PC-9 (cell line): ENCODE data around the gene ARL8B.

ENCODE experiments used
- EZH2 ChIP-seq: fragments of 200-600 bp; sonication (generic); IDR thresholded peaks from 2 replicates; pipeline ENCODE4 v1.8.0; 2017; ENCODE audit warnings: antibody characterized with exemption, low read depth
- TF ChIP-seq, protein P1 (sequence below): fragments of 200-600 bp; sonication (generic); conservative IDR thresholded peaks from 2 replicates; pipeline ENCODE4 v1.6.1; 2017; ENCODE audit warnings: mixed run types, antibody characterized with exemption, mild to moderate bottlenecking, moderate library complexity

DNA sequence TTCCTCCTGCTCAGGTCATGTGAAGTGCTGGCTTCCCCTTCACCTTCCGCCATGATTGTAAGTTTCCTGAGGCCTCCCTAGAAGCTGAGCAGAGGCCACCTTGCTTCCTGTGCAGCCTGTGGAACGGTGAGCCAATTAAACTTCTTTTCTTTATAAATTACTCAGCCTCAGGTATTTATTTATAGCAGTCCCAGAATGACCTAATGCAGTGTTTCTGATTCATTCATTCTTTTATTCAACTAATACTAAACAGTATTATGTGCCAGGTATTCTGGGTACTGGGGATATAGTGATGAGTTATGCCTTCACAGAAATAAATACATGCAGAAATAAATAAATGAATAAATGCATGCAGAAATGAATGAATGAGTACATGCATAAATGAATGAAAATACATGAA, 107.3 kb downstream of the ARL8B start:
- TF ChIP-seq, protein P1, sequence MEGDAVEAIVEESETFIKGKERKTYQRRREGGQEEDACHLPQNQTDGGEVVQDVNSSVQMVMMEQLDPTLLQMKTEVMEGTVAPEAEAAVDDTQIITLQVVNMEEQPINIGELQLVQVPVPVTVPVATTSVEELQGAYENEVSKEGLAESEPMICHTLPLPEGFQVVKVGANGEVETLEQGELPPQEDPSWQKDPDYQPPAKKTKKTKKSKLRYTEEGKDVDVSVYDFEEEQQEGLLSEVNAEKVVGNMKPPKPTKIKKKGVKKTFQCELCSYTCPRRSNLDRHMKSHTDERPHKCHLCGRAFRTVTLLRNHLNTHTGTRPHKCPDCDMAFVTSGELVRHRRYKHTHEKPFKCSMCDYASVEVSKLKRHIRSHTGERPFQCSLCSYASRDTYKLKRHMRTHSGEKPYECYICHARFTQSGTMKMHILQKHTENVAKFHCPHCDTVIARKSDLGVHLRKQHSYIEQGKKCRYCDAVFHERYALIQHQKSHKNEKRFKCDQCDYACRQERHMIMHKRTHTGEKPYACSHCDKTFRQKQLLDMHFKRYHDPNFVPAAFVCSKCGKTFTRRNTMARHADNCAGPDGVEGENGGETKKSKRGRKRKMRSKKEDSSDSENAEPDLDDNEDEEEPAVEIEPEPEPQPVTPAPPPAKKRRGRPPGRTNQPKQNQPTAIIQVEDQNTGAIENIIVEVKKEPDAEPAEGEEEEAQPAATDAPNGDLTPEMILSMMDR: no peak
- no peak for TF ChIP-seq EZH2
